SK-N-MC (cell line): ENCODE measurements around the gene PPME1.
"Not testable (repeated sequence)": the region's sequence is repeated elsewhere in the genome, so short reads cannot be mapped to it uniquely, and the experiment has no call there.

ENCODE experiments used
- DNase-seq: peaks from one replicate; pipeline ENCODE4 v3.0.0-alpha.2; 2011; ENCODE audit warnings: low read depth, low spot score
- H3K27ac ChIP-seq: fragments of 200-600 bp; sonication (generic); 2 replicates; pipeline ENCODE4 v1.5.1; 2016; ENCODE audit warnings: mixed run types
- H3K36me3 ChIP-seq: fragments of 200-600 bp; sonication (generic); 2 replicates; pipeline ENCODE4 v1.6.1; 2017; ENCODE audit warnings: antibody characterized with exemption, low read length, mixed read lengths; ENCODE audit not compliant: insufficient read depth
- H3K4me3 ChIP-seq: fragments of 200-600 bp; sonication (generic); 2 replicates; pipeline ENCODE4 v1.5.1; 2016
- H3K9ac ChIP-seq: fragments of 200-600 bp; sonication (generic); 2 replicates; pipeline ENCODE4 v1.8.0; 2017; ENCODE audit warnings: mixed run types, mixed read lengths; ENCODE audit not compliant: insufficient read length
- H3K9me3 ChIP-seq: fragments of 200-600 bp; sonication (generic); 2 replicates; pipeline ENCODE4 v1.6.1; 2017; ENCODE audit warnings: low read depth, mild to moderate bottlenecking, antibody characterized with exemption, low read length, moderate library complexity, mixed read lengths
- EZH2 ChIP-seq: fragments of 200-600 bp; sonication (generic); IDR thresholded peaks from one replicate; pipeline ENCODE4 v1.6.1; 2017; ENCODE audit warnings: antibody characterized with exemption
- FOXP2 ChIP-seq: optimal IDR thresholded peaks from 2 replicates; pipeline ENCODE3; 2011; ENCODE audit warnings: mild to moderate bottlenecking, moderate library complexity; ENCODE audit not compliant: insufficient read depth; ENCODE audit errors: extremely low read length, control extremely low read depth
- POLR2AphosphoS5 ChIP-seq: IDR thresholded peaks from 2 replicates; pipeline ENCODE4 v1.6.1; 2012; ENCODE audit warnings: mild to moderate bottlenecking, low read depth, low read length, borderline replicate concordance

PPME1 gene

GRCh38 chr11:74170694-74171629 is at the start of gene PPME1, which contains the start of gene C2CD3:
TSS of gene PPME1 (plus strand) at chr11:74171289. CDS start at chr11:74171422, 133 bp downstream.
TSS of gene C2CD3 (minus strand) at chr11:74171002. CDS start at chr11:74170792, 210 bp downstream.
- Histone ChIP-seq H3K4me3 (peak within 1 kb of the TSS; percentile 87), H3K36me3 (peaks cover 30% of the 10 kb centered on the region), H3K9ac (peak within 1 kb of the TSS; percentile 78), H3K27ac (no peak within 1 kb of the TSS; the same call in 1 of the 2 replicates), H3K9me3 (no peaks in the 10 kb centered on the region)
- DNase-seq, result peak; percentile 99
- peak; percentile 77 for TF ChIP-seq POLR2AphosphoS5
- peak; percentile 91 for TF ChIP-seq FOXP2
- TF ChIP-seq EZH2, result no peak

GRCh38 chr11:74121804-74122203 is 49.3 kb upstream of the PPME1 start:
- H3K27ac ChIP-seq, result 0 out of 2 replicates have a peak overlapping the region, but pooled peaks have one; percentile 26

GRCh38 chr11:74123008-74123448 is 48.1 kb upstream of the PPME1 start:
- DNase-seq, result no peak
- Histone ChIP-seq H3K36me3 (peaks cover 6% of the 10 kb centered on the region), H3K9me3 (no peaks in the 10 kb centered on the region), H3K4me3 (no peak overlapping the region), H3K9ac (no peak overlapping the region), H3K27ac (no peak overlapping the region)
- no peak for TF ChIP-seq POLR2AphosphoS5
- no peak for TF ChIP-seq EZH2
- no peak for TF ChIP-seq FOXP2

More at GRCh38 chr11:74121804-74122203, 49.3 kb upstream of the PPME1 start:
- TF ChIP-seq EZH2 (no peak), FOXP2 (no peak), POLR2AphosphoS5 (no peak)
- Histone ChIP-seq H3K9me3 (no peaks in the 10 kb centered on the region), H3K36me3 (peaks cover 12% of the 10 kb centered on the region), H3K4me3 (no peak overlapping the region), H3K9ac (no peak overlapping the region)
- no peak for DNase-seq

- H3K27ac ChIP-seq, DNase-seq, H3K9ac ChIP-seq, H3K9me3 ChIP-seq, H3K4me3 ChIP-seq: not testable (repeated sequence)
- H3K36me3 ChIP-seq, result peaks cover 23% of the 10 kb centered on the region
These were observed 42.0 kb upstream of the PPME1 start for GRCh38 chr11:74129121-74129520.

- no peak for DNase-seq
- no peak overlapping the region for H3K9ac ChIP-seq
- H3K4me3 ChIP-seq, result no peak overlapping the region
- H3K27ac ChIP-seq, result no peak overlapping the region
- H3K9me3 ChIP-seq, result no peaks in the 10 kb centered on the region
- H3K36me3 ChIP-seq, result peaks cover 33% of the 10 kb centered on the region
- TF ChIP-seq FOXP2 (no peak), EZH2 (no peak), POLR2AphosphoS5 (no peak)
These were observed 38.3 kb upstream of the PPME1 start for GRCh38 chr11:74132833-74133232.

GRCh38 chr11:74133436-74133835 is 37.7 kb upstream of the PPME1 start:
- DNase-seq, result no peak
- TF ChIP-seq POLR2AphosphoS5, result no peak
- no peak for TF ChIP-seq FOXP2
- no peak for TF ChIP-seq EZH2
- Histone ChIP-seq H3K9ac (no peak overlapping the region), H3K27ac (no peak overlapping the region), H3K36me3 (peaks cover 39% of the 10 kb centered on the region), H3K9me3 (no peaks in the 10 kb centered on the region), H3K4me3 (no peak overlapping the region)

GRCh38 chr11:74134661-74135060 is 36.4 kb upstream of the PPME1 start:
- no peaks in the 10 kb centered on the region for H3K9me3 ChIP-seq
- no peak overlapping the region for H3K4me3 ChIP-seq
- no peak overlapping the region for H3K27ac ChIP-seq
- H3K36me3 ChIP-seq, result peaks cover 50% of the 10 kb centered on the region
- TF ChIP-seq FOXP2 (no peak), EZH2 (no peak), POLR2AphosphoS5 (no peak)
- no peak overlapping the region for H3K9ac ChIP-seq
- DNase-seq, result no peak

- no peak overlapping the region for H3K4me3 ChIP-seq
- H3K27ac ChIP-seq, result no peak overlapping the region
- no peak overlapping the region for H3K9ac ChIP-seq
- TF ChIP-seq FOXP2, result no peak
- no peak for TF ChIP-seq POLR2AphosphoS5
- TF ChIP-seq EZH2, result no peak
- no peaks in the 10 kb centered on the region for H3K9me3 ChIP-seq
- peaks cover 50% of the 10 kb centered on the region for H3K36me3 ChIP-seq
- DNase-seq, result no peak
These were observed 35.8 kb upstream of the PPME1 start for GRCh38 chr11:74135127-74135840.
